WTC11 (cell line): ENCODE results near the gene CACTIN. TPM values are rescaled to one million over a fixed set of nuclear protein-coding genes. Genes with fewer than 3 reads are reported as not detected.

Experiments
- ATAC-seq: fragments of 200-7000 bp; cut with Tn5 transposase; 2 replicates; pipeline ENCODE4 v1.10.0; 2021; ENCODE audit warnings: mild to moderate bottlenecking, moderate library complexity
- CTCF ChIA-PET: fragments of 300-600 bp; sonication (Branson Sonifier 250); formaldehyde crosslinking; loops from one replicate; lab custom pipeline; 2021; ENCODE audit warnings: antibody characterized with exemption; lab: Charles Lee
- POLR2A ChIA-PET: fragments of 350-600 bp; sonication (Branson Sonifier 250); formaldehyde crosslinking; loops from one replicate; lab custom pipeline; 2021; ENCODE audit warnings: antibody characterized with exemption; lab: Charles Lee
- DNase-seq: peaks from one replicate; pipeline ENCODE4 v3.0.0; 2021; ENCODE audit warnings: low spot score
- H3K27ac Mint-ChIP-seq: 2 replicates; pipeline ENCODE4 v1.8.0; 2021; ENCODE audit warnings: mixed read lengths
- H3K27me3 Mint-ChIP-seq: 2 replicates; pipeline ENCODE4 v1.8.0; 2021; ENCODE audit warnings: low read depth, mild to moderate bottlenecking, moderate library complexity, mixed read lengths
- H3K36me3 Mint-ChIP-seq: 2 replicates; pipeline ENCODE4 v1.8.0; 2021; ENCODE audit warnings: mixed read lengths
- H3K4me1 Mint-ChIP-seq: 2 replicates; pipeline ENCODE4 v1.8.0; 2022; ENCODE audit warnings: mixed read lengths
- H3K4me3 Mint-ChIP-seq: 2 replicates; pipeline ENCODE4 v1.8.0; 2021; ENCODE audit warnings: mild to moderate bottlenecking, moderate library complexity, mixed read lengths
- H3K9me3 Mint-ChIP-seq: 2 replicates; pipeline ENCODE4 v1.8.0; 2021; ENCODE audit warnings: mixed read lengths
- ATF1 ChIP-seq: sonication (generic); formaldehyde crosslinking; IDR thresholded peaks from 2 replicates; pipeline ENCODE4 v1.8.1; 2023; ENCODE audit warnings: mild to moderate bottlenecking, moderate library complexity, missing genetic modification reagents
- ATF6 ChIP-seq: sonication (generic); formaldehyde crosslinking; IDR thresholded peaks from 2 replicates; pipeline ENCODE4 v1.8.1; 2023; ENCODE audit warnings: mild to moderate bottlenecking, missing genetic modification reagents
- CREM ChIP-seq: sonication (generic); formaldehyde crosslinking; IDR thresholded peaks from 2 replicates; pipeline ENCODE4 v1.8.1; 2022; ENCODE audit warnings: mild to moderate bottlenecking, missing genetic modification reagents, moderate library complexity
- CTCF ChIP-seq: fragments of 200-600 bp; IDR thresholded peaks from 2 replicates; pipeline ENCODE4 v1.8.0; 2022; ENCODE audit warnings: antibody characterized with exemption
- GABPB1 ChIP-seq: sonication (generic); formaldehyde crosslinking; IDR thresholded peaks from 2 replicates; pipeline ENCODE4 v1.8.1; 2023; ENCODE audit warnings: mild to moderate bottlenecking, missing genetic modification reagents
- IRF1 ChIP-seq: sonication (generic); formaldehyde crosslinking; IDR thresholded peaks from 2 replicates; pipeline ENCODE4 v1.8.0; 2023; ENCODE audit warnings: missing genetic modification reagents
- KAT7 ChIP-seq: sonication (generic); formaldehyde crosslinking; IDR thresholded peaks from 2 replicates; pipeline ENCODE4 v1.8.1; 2023; ENCODE audit warnings: missing genetic modification reagents, mild to moderate bottlenecking, borderline replicate concordance
- NR1H2 ChIP-seq: sonication (generic); formaldehyde crosslinking; IDR thresholded peaks from 2 replicates; pipeline ENCODE4 v1.9.0; 2021; ENCODE audit warnings: mild to moderate bottlenecking, moderate library complexity, missing genetic modification reagents
- PREB ChIP-seq: sonication (generic); formaldehyde crosslinking; IDR thresholded peaks from 2 replicates; pipeline ENCODE4 v1.8.1; 2022; ENCODE audit warnings: mild to moderate bottlenecking, missing genetic modification reagents, moderate library complexity, borderline replicate concordance
- SMAD3 ChIP-seq: sonication (generic); formaldehyde crosslinking; IDR thresholded peaks from 2 replicates; pipeline ENCODE4 v1.8.0; 2022; ENCODE audit warnings: missing genetic modification reagents, mild to moderate bottlenecking, borderline replicate concordance
- TEAD1 ChIP-seq: sonication (generic); formaldehyde crosslinking; IDR thresholded peaks from 2 replicates; pipeline ENCODE4 v1.8.0; 2022; ENCODE audit warnings: mild to moderate bottlenecking, missing genetic modification reagents
- ZNF423 ChIP-seq: fragments of 250-450 bp; sonication (Bioruptor Pico); IDR thresholded peaks from 2 replicates; pipeline ENCODE4 v2.1.2; 2022; ENCODE audit warnings: mild to moderate bottlenecking, moderate library complexity
- ZNF671 ChIP-seq: fragments of 250-450 bp; sonication (Bioruptor Pico); IDR thresholded peaks from 2 replicates; pipeline ENCODE4 v1.8.0; 2021; ENCODE audit warnings: mild to moderate bottlenecking
- total RNA-seq: library from RNA; stranded (reverse); gene quantifications from 3 replicates; pipeline ENCODE4 v1.2.3, GENCODE V29; 2021
- TF ChIP-seq, protein P1 (sequence below): fragments of 250-450 bp; sonication (Bioruptor Pico); conservative IDR thresholded peaks from 2 replicates; pipeline ENCODE4 v1.9.0; 2021; ENCODE audit warnings: mild to moderate bottlenecking
- TF ChIP-seq, protein P2 (sequence below): sonication (generic); formaldehyde crosslinking; IDR thresholded peaks from 2 replicates; pipeline ENCODE4 v1.8.0; 2022; ENCODE audit warnings: missing genetic modification reagents
- TF ChIP-seq, protein P3 (sequence below): sonication (generic); formaldehyde crosslinking; conservative IDR thresholded peaks from 2 replicates; pipeline ENCODE4 v1.8.1; 2023; ENCODE audit warnings: mild to moderate bottlenecking, low read depth, missing genetic modification reagents, moderate library complexity

The CACTIN gene
- total RNA-seq, 1 experiment from 2014 or later: 42.2 TPM

DNA sequence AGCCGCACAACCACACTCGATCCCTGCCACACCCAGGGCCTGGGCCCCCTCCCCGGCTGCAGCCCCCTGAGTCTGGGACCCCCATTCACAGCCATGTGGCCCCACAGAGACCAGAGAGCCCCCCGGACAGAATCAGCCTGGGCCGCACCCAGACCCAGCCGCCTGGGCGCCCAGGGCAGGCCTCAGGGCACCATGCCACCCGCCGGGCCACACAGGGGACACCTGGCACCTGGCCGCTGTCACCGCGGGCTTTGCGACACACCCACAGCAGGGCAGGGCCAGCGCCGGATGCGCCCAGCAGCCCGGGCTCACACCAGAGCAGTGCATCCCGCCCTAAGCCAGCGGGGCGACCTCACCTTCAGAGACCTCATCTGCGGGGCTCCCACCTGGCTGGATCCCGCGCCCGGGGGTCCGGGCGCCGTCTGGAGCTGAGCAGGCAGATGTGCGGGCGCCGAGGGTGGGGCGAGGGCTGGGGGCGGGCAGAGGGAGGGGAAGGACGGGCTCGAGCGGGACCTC is 20.4 kb downstream of the CACTIN start (continued):
- TF ChIP-seq, protein P1, sequence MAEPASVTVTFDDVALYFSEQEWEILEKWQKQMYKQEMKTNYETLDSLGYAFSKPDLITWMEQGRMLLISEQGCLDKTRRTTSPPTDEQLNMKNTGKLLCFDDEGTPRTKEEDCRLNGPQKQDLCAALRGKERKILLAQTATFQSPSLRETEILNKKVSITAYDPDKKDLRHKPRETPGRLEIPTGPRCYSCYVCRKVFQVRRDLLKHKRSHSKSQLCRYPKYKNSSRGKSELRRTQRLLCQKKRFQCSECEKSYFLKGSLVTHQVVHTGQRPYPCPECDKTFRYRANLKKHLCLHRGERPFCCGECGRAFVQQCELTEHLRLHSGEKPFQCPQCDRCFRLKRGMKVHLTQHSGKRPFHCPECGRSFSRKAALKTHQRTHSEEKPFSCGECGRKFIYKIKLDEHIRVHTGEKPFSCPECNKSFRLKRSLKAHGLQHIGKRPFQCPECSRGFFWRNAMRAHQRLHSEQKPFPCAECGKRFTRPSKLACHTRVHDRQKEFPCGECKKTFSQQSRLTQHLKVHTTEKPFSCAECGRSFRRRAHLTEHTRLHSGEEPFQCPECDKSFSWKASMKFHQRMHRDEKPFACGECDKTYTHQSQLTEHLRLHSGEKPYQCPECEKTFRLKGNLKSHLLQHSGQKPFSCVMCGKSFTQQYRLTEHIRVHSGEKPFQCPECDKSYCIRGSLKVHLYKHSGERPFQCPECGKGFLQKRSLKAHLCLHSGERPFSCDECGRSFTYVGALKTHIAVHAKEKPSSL: no peak
- TF ChIP-seq TEAD1 (CRISPR knock-in tag) (no peak), CREM (CRISPR knock-in tag) (no peak), PREB (no peak), ZNF423 (CRISPR knock-in tag) (no peak)
- TF ChIP-seq, protein P2, sequence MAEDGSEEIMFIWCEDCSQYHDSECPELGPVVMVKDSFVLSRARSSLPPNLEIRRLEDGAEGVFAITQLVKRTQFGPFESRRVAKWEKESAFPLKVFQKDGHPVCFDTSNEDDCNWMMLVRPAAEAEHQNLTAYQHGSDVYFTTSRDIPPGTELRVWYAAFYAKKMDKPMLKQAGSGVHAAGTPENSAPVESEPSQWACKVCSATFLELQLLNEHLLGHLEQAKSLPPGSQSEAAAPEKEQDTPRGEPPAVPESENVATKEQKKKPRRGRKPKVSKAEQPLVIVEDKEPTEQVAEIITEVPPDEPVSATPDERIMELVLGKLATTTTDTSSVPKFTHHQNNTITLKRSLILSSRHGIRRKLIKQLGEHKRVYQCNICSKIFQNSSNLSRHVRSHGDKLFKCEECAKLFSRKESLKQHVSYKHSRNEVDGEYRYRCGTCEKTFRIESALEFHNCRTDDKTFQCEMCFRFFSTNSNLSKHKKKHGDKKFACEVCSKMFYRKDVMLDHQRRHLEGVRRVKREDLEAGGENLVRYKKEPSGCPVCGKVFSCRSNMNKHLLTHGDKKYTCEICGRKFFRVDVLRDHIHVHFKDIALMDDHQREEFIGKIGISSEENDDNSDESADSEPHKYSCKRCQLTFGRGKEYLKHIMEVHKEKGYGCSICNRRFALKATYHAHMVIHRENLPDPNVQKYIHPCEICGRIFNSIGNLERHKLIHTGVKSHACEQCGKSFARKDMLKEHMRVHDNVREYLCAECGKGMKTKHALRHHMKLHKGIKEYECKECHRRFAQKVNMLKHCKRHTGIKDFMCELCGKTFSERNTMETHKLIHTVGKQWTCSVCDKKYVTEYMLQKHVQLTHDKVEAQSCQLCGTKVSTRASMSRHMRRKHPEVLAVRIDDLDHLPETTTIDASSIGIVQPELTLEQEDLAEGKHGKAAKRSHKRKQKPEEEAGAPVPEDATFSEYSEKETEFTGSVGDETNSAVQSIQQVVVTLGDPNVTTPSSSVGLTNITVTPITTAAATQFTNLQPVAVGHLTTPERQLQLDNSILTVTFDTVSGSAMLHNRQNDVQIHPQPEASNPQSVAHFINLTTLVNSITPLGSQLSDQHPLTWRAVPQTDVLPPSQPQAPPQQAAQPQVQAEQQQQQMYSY: no peak
- TF ChIP-seq, protein P3, sequence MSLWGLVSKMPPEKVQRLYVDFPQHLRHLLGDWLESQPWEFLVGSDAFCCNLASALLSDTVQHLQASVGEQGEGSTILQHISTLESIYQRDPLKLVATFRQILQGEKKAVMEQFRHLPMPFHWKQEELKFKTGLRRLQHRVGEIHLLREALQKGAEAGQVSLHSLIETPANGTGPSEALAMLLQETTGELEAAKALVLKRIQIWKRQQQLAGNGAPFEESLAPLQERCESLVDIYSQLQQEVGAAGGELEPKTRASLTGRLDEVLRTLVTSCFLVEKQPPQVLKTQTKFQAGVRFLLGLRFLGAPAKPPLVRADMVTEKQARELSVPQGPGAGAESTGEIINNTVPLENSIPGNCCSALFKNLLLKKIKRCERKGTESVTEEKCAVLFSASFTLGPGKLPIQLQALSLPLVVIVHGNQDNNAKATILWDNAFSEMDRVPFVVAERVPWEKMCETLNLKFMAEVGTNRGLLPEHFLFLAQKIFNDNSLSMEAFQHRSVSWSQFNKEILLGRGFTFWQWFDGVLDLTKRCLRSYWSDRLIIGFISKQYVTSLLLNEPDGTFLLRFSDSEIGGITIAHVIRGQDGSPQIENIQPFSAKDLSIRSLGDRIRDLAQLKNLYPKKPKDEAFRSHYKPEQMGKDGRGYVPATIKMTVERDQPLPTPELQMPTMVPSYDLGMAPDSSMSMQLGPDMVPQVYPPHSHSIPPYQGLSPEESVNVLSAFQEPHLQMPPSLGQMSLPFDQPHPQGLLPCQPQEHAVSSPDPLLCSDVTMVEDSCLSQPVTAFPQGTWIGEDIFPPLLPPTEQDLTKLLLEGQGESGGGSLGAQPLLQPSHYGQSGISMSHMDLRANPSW (CRISPR knock-in tag): no peak

GRCh38 chr19:3605770-3606169 is 20.8 kb downstream of the CACTIN start:
- peaks cover 11% of the 10 kb centered on the region for H3K4me1 Mint-ChIP-seq
- H3K27ac Mint-ChIP-seq: no peak overlapping the region
- no peaks in the 10 kb centered on the region; the same call in 1 of the 2 replicates for H3K36me3 Mint-ChIP-seq
- H3K4me3 Mint-ChIP-seq: no peak overlapping the region
- ATAC-seq: no peak
- H3K9me3 Mint-ChIP-seq: no peaks in the 10 kb centered on the region
- TF ChIP-seq IRF1 (CRISPR knock-in tag): no peak
- no peak for TF ChIP-seq ZNF671 (CRISPR knock-in tag)
- TF ChIP-seq SMAD3 (CRISPR knock-in tag): no peak
- no peak for TF ChIP-seq TEAD1 (CRISPR knock-in tag)
- TF ChIP-seq NR1H2 (CRISPR knock-in tag): no peak
- no peak for DNase-seq
- CTCF ChIA-PET: interaction anchor here (0.7 kb wide), 1 partner anchor 15 kb away, joined by 7 read pairs; no protein-coding TSS in a partner anchor
- POLR2A ChIA-PET: no interaction called here
- H3K27me3 Mint-ChIP-seq: no peaks in the 10 kb centered on the region

GRCh38 chr19:3605361-3605760 is 21.2 kb downstream of the CACTIN start:
- H3K27ac Mint-ChIP-seq: no peak overlapping the region
- no peaks in the 10 kb centered on the region for H3K9me3 Mint-ChIP-seq
- CTCF ChIA-PET: no interaction called here
- DNase-seq (no peak), ATAC-seq (no peak)
- H3K4me3 Mint-ChIP-seq: no peak overlapping the region
- no peaks in the 10 kb centered on the region; the same call in 1 of the 2 replicates for H3K36me3 Mint-ChIP-seq
- H3K4me1 Mint-ChIP-seq: peaks cover 11% of the 10 kb centered on the region
- POLR2A ChIA-PET: no interaction called here
- H3K27me3 Mint-ChIP-seq: no peaks in the 10 kb centered on the region
- TF ChIP-seq ATF1 (CRISPR knock-in tag) (no peak), GABPB1 (CRISPR knock-in tag) (no peak), CTCF (no peak), ATF6 (CRISPR knock-in tag) (no peak), KAT7 (CRISPR knock-in tag) (no peak)
- TF ChIP-seq, protein P1: no peak
